ENCODE results near the gene LRP2.

GRCh38 chr2:169354244-169354643 is 8.1 kb downstream of the LRP2 start:
- no peak for TF ChIP-seq CTCF (IDR thresholded peaks at IDR 0.05; ENCODE audit: borderline replicate concordance, extremely low read depth, low read length, poor library complexity, severe bottlenecking)
- TF ChIP-seq EZH2 (IDR thresholded peaks at IDR 0.05; ENCODE audit: borderline replicate concordance, low read depth, low read length, severe bottlenecking): no peak

All from DND-41 (cell line).